Mammary epithelial cell (primary cell): ENCODE measurements around the gene PMEL.
"Not testable (repeated sequence)": the region's sequence is repeated elsewhere in the genome, so short reads cannot be mapped to it uniquely, and the experiment has no call there.

Experiments used
- EZH2 ChIP-seq: IDR thresholded peaks from 2 replicates; pipeline ENCODE4 v1.6.1; 2012; ENCODE audit warnings: low read length, inconsistent platforms, borderline replicate concordance
- TF ChIP-seq, protein P1 (sequence below), 2 donors: IDR thresholded peaks in 1 of 2; conservative IDR thresholded peaks in 1 of 2; 2 replicates each; pipeline ENCODE4 v1.5.1; 2011 to 2012; ENCODE audit warnings: inconsistent platforms in 2 of 2, low read length in 2 of 2, mild to moderate bottlenecking in 2 of 2, control low read depth in 1 of 2, low read depth in 1 of 2; ENCODE audit not compliant: insufficient read depth in 1 of 2; ENCODE audit errors: extremely low read depth in 1 of 2

DNA sequence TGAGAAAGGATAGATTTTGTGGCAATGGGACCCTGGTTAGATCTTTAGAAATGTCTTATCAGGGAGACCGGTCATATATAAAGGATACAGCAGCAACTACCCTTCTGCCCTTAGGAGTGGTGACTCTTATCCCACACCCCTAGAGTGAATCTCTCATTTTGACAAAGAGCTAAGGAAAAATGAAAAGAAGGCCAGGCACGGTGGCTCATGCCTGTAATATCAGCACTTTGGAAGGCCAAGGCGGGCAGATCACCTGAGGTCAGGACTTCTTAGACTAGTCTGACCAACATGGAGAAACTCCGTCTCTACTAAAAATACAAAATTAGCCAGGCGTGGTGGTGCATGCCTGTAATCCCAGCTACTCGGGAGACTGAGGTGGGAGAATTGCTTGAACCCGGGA lies 20.1 kb upstream of the PMEL start:
- TF ChIP-seq, protein P1, sequence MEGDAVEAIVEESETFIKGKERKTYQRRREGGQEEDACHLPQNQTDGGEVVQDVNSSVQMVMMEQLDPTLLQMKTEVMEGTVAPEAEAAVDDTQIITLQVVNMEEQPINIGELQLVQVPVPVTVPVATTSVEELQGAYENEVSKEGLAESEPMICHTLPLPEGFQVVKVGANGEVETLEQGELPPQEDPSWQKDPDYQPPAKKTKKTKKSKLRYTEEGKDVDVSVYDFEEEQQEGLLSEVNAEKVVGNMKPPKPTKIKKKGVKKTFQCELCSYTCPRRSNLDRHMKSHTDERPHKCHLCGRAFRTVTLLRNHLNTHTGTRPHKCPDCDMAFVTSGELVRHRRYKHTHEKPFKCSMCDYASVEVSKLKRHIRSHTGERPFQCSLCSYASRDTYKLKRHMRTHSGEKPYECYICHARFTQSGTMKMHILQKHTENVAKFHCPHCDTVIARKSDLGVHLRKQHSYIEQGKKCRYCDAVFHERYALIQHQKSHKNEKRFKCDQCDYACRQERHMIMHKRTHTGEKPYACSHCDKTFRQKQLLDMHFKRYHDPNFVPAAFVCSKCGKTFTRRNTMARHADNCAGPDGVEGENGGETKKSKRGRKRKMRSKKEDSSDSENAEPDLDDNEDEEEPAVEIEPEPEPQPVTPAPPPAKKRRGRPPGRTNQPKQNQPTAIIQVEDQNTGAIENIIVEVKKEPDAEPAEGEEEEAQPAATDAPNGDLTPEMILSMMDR (conservative IDR thresholded peaks at IDR 0.05 in 1 of 2, IDR thresholded peaks at IDR 0.05 in 1 of 2; ENCODE audit: extremely low read depth in 1 of 2, insufficient read depth in 1 of 2, low read depth in 1 of 2, low read length in 2 of 2) = not testable (repeated sequence)
- TF ChIP-seq EZH2 = not testable (repeated sequence)
